ENCODE data around the gene CYFIP1.

DNA sequence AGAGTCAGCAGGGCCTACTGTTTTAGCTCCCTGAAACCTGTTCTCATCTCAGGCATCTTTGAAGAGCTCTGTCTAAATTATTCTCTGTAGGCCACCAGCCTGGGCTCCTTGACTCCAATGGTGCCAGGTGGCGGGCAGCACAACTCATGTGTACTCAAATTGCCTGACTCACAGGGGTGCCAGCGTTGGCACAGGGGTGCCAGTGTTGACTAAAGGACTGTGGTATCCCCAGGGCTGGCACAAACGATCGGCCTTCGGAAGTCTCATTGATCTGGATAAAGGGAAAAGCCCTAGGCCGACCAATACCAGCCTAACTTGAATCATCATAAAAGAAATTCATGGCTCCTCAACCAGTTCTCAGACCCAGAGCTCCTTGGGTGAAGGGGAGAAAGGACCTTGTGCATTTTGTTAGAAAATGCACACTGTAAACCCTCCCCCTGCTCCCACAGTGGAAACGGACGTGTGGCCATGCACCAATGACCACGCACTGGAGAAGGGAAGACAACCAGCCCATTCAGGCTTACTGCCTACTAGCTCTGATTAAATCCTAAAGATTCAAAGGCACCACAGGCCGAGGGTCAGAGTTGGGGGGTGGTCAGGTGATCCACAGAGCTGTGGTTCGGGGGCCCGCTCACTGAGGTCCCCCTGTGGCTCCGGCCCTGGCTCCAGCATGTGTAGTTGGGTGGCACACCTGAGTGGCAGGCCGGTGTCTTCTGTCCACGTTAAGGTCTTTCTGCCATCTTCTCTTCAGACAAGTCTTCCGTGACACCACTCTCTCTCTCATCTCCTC is 72.8 kb downstream of the CYFIP1 start:
- TF ChIP-seq, protein P1, sequence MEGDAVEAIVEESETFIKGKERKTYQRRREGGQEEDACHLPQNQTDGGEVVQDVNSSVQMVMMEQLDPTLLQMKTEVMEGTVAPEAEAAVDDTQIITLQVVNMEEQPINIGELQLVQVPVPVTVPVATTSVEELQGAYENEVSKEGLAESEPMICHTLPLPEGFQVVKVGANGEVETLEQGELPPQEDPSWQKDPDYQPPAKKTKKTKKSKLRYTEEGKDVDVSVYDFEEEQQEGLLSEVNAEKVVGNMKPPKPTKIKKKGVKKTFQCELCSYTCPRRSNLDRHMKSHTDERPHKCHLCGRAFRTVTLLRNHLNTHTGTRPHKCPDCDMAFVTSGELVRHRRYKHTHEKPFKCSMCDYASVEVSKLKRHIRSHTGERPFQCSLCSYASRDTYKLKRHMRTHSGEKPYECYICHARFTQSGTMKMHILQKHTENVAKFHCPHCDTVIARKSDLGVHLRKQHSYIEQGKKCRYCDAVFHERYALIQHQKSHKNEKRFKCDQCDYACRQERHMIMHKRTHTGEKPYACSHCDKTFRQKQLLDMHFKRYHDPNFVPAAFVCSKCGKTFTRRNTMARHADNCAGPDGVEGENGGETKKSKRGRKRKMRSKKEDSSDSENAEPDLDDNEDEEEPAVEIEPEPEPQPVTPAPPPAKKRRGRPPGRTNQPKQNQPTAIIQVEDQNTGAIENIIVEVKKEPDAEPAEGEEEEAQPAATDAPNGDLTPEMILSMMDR (IDR thresholded peaks at IDR 0.05 in 2 of 3, conservative IDR thresholded peaks at IDR 0.05 in 1 of 3; ENCODE audit: borderline replicate concordance in 1 of 3, insufficient read depth in 1 of 3, low read depth in 2 of 3, low read length in 2 of 3), result no peak
- TF ChIP-seq POLR2AphosphoS5 (IDR thresholded peaks at IDR 0.05; ENCODE audit: low read depth, low read length) (no peak), EZH2 (IDR thresholded peaks at IDR 0.05) (no peak), SIN3A (IDR thresholded peaks at IDR 0.05; ENCODE audit: low read depth) (no peak), POLR2A (IDR thresholded peaks at IDR 0.05; ENCODE audit: borderline replicate concordance, extremely low read depth, insufficient read depth, insufficient read length) (no peak), RAD21 (IDR thresholded peaks at IDR 0.05; ENCODE audit: low read depth) (no peak), YY1 (IDR thresholded peaks at IDR 0.05; ENCODE audit: extremely low read depth, insufficient replicate concordance, low read depth, low read length) (no peak), FOSL1 (IDR thresholded peaks at IDR 0.05; ENCODE audit: low read depth) (no peak)
- TF ChIP-seq, protein P2, sequence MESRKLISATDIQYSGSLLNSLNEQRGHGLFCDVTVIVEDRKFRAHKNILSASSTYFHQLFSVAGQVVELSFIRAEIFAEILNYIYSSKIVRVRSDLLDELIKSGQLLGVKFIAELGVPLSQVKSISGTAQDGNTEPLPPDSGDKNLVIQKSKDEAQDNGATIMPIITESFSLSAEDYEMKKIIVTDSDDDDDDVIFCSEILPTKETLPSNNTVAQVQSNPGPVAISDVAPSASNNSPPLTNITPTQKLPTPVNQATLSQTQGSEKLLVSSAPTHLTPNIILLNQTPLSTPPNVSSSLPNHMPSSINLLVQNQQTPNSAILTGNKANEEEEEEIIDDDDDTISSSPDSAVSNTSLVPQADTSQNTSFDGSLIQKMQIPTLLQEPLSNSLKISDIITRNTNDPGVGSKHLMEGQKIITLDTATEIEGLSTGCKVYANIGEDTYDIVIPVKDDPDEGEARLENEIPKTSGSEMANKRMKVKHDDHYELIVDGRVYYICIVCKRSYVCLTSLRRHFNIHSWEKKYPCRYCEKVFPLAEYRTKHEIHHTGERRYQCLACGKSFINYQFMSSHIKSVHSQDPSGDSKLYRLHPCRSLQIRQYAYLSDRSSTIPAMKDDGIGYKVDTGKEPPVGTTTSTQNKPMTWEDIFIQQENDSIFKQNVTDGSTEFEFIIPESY (IDR thresholded peaks at IDR 0.05; ENCODE audit: extremely low read depth, insufficient replicate concordance, low read length), result no peak
- TF ChIP-seq, protein P3, sequence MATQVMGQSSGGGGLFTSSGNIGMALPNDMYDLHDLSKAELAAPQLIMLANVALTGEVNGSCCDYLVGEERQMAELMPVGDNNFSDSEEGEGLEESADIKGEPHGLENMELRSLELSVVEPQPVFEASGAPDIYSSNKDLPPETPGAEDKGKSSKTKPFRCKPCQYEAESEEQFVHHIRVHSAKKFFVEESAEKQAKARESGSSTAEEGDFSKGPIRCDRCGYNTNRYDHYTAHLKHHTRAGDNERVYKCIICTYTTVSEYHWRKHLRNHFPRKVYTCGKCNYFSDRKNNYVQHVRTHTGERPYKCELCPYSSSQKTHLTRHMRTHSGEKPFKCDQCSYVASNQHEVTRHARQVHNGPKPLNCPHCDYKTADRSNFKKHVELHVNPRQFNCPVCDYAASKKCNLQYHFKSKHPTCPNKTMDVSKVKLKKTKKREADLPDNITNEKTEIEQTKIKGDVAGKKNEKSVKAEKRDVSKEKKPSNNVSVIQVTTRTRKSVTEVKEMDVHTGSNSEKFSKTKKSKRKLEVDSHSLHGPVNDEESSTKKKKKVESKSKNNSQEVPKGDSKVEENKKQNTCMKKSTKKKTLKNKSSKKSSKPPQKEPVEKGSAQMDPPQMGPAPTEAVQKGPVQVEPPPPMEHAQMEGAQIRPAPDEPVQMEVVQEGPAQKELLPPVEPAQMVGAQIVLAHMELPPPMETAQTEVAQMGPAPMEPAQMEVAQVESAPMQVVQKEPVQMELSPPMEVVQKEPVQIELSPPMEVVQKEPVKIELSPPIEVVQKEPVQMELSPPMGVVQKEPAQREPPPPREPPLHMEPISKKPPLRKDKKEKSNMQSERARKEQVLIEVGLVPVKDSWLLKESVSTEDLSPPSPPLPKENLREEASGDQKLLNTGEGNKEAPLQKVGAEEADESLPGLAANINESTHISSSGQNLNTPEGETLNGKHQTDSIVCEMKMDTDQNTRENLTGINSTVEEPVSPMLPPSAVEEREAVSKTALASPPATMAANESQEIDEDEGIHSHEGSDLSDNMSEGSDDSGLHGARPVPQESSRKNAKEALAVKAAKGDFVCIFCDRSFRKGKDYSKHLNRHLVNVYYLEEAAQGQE (IDR thresholded peaks at IDR 0.05; ENCODE audit: low read depth), result no peak

All from HCT116 (cell line).